GM21737 (cell line): Measurements from ENCODE around the gene LRP1B.

Experiments used
- ATAC-seq: cut with Tn5 transposase; IDR thresholded peaks from one replicate; pipeline ENCODE4 v1.9.1; 2021; ENCODE audit warnings: mild to moderate bottlenecking, moderate library complexity; ENCODE audit not compliant: unreplicated experiment

The LRP1B gene

DNA sequence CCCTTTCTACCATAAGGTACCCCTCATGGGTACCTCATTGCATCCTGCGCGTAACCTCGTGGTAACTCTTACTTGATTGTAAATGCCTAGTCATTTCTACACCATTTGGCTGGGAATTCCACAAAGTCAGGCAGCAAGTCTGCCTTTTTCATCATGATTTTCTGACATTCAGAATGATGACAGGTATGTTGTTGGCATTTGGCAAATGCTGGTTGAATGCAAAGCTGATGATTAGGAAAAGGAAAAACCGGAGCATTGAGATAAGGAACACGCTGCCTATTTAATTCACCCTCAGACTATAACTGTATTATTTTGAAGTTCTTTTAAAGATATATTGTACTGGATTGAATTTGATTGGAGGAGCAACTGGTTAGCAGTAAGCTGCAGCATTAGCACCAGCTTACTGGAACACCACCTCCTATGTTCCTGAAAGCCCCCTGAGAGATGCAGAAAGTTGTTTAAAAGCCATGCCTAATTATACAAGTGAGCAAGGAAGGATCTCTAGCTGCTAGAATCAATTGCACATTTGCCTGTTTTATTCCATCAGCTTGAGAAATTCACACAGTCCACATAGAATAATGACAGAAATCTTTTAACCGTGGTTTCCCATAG, 520.1 kb downstream of the LRP1B start:
- no peak for ATAC-seq

- no peak for ATAC-seq
Observed at GRCh38 chr2:141605163-141605562, 525.7 kb downstream of the LRP1B start.

DNA sequence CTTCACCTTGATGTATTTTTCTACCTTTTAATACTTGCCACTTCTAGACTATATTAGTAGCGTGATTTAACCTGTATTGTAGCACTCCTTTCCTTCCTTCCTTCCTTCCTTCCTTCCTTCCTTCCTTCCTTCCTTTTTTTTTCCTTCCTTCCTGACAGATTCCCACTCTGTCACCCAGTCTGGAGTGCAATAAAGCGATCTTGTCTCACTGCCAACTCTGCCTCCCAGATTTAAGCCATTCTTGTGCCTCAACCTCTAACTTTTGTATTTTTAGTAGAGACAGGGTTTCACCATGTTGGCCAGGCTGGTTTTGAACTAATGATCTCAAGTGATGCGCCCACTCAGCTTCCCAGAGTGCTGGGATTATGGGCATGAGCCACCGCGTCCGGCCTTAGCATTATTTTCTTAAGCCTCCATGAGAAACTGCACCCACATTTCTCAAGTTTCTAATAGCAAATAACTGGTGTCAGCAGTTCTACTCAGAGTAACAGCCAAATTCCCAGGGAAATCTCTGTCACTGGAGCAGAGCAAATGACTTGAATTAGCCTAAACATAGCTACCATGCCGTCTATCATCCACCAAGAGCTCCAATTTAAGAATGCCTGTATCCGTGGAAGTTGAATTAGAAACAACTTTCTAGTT, 529.2 kb downstream of the LRP1B start:
- no peak for ATAC-seq

GRCh38 chr2:141599721-141600120, 531.1 kb downstream of the LRP1B start:
- ATAC-seq, result no peak

GRCh38 chr2:141598982-141599381, 531.8 kb downstream of the LRP1B start:
- ATAC-seq, result no peak

- ATAC-seq, result no peak
Observed at GRCh38 chr2:141595316-141595920, 535.4 kb downstream of the LRP1B start.

DNA sequence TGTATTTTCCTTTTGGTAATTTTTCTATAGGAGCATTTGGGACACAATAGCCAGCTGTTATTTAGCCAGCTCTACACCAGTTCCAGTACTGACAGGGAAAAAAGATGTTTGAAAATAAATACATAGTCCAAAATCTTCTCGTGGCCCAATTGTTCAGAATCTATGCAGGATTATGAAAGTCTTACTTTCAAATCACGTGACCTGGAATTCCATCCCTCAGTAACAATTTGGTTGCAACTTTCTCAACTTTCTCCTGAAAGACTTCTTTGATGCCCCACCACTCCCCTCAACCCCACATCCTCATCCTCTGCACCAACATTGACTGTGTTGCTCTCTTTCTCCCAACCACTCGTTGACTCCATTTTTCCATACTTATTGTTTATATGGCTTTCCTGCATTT, 539.0 kb downstream of the LRP1B start:
- no peak for ATAC-seq

DNA sequence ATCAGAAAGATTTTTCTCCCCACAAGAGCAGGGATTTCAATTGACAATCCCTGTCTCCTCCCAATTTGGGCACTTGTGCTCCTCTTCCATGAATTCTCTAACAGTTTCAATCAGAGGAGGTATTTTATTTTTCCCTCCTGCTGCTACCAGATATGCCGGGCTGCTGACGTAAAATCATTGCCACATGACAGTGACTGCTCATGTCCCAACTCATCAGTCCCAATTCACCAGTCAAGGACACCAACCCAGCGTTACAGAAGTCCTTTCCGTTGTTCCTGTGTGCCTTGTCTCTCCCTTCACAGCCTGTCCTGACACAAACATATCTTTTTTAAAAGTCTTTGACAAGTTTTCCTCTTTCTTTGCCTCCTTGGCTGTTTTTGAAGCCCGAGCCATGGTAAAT, 540.2 kb downstream of the LRP1B start:
- ATAC-seq, result no peak

- ATAC-seq, result no peak
Observed at GRCh38 chr2:141589314-141589713, 541.5 kb downstream of the LRP1B start.

GRCh38 chr2:141586985-141587384, 543.8 kb downstream of the LRP1B start:
- no peak for ATAC-seq

GRCh38 chr2:141582213-141582612, 548.6 kb downstream of the LRP1B start:
- ATAC-seq, result no peak

DNA sequence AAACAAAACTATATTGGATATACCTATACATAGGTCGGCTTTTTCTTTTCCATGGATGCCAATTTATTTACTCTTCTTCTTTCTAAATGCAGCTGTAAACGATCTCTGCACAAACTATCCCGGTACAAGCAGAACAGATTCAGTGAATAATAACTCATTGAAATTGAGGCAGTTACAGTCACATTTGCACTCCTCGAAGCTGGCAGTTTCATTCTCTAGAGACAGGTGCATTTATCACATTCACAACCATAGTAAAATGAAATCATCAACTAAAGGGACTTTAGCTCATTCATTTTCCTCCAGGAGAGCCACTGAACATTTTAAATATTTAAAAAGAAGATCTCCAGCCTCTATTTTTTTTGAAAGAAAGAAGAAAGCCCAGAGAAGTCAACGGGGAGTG, 551.7 kb downstream of the LRP1B start:
- ATAC-seq, result no peak

DNA sequence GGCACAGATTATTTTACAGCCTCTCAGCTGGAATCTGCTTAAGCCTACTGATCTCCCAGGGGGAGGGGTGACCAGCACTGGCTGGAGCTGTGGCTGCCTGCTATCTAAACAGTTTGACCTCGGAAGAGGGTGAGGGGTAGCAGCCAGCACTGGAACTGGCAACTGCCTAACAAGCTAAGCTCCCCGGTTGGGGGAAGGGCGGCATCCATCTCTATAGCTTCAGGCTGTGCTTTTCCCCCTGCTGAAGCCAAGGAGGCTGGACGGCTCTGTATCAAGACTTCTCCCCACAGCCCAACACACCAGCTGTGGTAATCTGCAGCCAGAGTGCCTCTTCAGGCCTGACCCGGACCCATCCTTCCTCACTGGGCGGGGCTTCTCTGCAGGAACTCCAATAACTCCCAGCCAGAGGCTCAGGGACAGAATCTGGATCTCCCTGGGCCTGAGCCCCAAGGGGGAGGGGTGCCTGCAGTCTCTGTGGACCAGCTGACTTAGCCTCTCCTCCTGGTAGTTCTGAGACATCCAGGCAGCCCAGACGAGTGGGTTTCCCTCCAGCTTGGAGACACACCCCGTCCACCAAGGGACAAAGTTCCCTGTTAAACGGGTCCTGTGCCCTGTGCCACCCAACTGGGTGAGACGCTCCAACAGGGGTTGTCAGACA, 560.2 kb downstream of the LRP1B start:
- no peak for ATAC-seq

- no peak for ATAC-seq
Observed at GRCh38 chr2:141569941-141570340, 560.9 kb downstream of the LRP1B start.

GRCh38 chr2:141565597-141565996, 565.2 kb downstream of the LRP1B start:
- no peak for ATAC-seq

GRCh38 chr2:141560723-141561122, 570.1 kb downstream of the LRP1B start:
- no peak for ATAC-seq

DNA sequence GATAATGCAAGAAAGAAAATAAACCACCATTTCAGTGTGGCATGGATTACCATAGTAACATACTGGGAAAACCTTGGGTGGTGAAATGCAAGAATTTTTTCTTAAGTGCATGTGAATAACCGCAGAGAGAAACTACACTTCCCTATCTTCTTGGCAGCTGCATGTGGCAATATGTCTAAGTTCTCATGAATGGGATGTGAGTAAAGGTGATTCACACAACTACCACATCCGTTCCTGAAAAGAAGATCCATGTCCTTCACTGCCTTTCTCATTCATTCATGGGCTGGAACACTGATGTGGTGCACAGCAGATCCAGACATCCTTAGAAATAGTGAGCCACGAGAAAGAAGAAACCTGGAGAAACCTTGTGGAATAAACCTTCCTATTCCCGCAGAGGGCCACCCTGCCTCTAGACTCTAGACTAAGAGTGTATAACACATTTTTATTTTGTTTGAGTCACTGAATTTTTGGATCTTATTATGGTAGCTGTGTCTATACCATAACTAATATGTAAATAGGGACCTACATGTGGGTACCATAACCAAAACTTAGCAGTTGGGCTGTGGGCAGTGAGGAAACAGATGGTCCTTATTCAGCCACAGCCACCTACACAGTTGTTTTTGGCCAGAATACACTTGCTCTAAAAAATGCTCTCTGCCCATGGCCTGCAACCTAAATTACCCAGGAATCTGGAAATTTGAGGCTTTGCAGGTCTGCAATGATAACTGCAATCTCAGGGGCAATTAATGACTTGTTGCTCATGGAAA, 573.3 kb downstream of the LRP1B start:
- no peak for ATAC-seq

GRCh38 chr2:141555876-141556470, 574.8 kb downstream of the LRP1B start:
- no peak for ATAC-seq

DNA sequence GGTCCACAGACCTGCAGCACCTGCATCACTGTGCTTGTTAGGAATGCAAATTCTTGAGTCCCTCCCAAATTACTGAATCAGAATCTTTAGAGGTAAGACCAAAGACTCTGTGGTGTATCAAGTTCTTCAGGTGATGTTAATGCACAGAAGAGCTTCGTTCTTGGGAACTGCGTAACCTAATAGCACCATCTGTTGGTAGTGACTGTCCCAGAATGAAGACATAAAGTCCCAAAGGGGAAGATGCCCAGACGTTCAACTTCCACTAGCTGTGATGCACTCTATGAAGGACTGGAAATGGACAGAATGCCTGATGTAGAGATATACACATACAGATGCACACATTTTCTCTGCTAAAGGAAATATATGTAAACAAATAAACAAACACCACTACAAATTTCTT, 576.0 kb downstream of the LRP1B start:
- peak; percentile 68 for ATAC-seq

DNA sequence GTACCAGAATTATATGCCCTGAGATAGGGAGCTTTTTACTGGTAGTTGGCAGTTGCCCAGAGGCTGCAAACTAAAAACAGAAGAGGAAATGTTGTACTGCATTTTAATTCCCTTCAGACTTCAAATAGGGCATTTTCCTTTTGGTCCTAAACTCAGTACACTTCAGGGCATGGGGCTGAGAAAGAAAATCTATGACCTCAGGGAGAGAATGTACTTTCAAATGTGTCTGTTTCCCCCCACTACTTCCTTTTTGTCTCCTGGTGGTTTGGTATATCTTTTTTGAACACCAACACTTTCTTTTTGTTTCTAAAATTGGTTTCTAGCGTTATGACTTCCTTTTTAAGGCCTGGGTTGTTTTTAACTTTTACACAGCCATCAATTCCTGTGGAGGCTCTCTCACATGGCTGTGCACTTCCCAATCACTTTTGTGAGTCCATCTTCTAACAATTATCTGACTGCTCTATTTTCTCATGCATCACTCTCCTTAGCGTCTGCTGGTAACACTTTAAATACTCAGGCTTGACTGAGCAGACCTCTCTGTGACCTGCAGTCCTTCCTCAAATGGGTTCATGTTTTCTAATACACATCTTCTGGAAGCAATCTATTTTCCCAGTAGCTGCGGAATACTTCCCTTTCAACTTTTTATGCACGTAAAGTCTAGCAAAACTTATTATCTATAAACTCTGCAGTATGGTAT, 596.0 kb downstream of the LRP1B start:
- ATAC-seq, result peak; percentile 72
